Stimulated activated effector memory CD8-positive, alpha-beta T cell treated with anti-CD3 and anti-CD28 coated beads, Interleukin-12 subunit alpha, Interleukin-12 subunit beta, amount 100 ng/mL, for 72 hours (primary cell): Measurements from ENCODE around the gene GTPBP2.
A peak's percentile ranks its signal among the peaks of the same experiment; 100 is the strongest.
"Not testable (repeated sequence)": the region's sequence is repeated elsewhere in the genome, so short reads cannot be mapped to it uniquely, and the experiment has no call there.

Experiments
- ATAC-seq: fragments of 150-1000 bp; cut with Tn5 transposase; 2 replicates; pipeline ENCODE4 v1.10.0; 2021
- DNase-seq, 2 donors: peaks; one replicate each; pipeline ENCODE4 v3.0.0; 2021 to 2022; ENCODE audit warnings: low spot score in 2 of 2
- H3K27ac Mint-ChIP-seq: one replicate; pipeline ENCODE4 v1.8.0; 2022; ENCODE audit warnings: mild to moderate bottlenecking, mixed read lengths
- H3K36me3 Mint-ChIP-seq: one replicate; pipeline ENCODE4 v1.8.0; 2022; ENCODE audit warnings: mild to moderate bottlenecking, mixed read lengths
- H3K4me1 Mint-ChIP-seq: one replicate; pipeline ENCODE4 v1.8.0; 2022; ENCODE audit warnings: mixed read lengths
- H3K4me3 Mint-ChIP-seq: one replicate; pipeline ENCODE4 v1.8.0; 2022; ENCODE audit warnings: mild to moderate bottlenecking, mixed read lengths
- H3K9me3 Mint-ChIP-seq: one replicate; pipeline ENCODE4 v1.8.0; 2022; ENCODE audit warnings: mixed read lengths

GTPBP2 gene

GRCh38 chr6:43621078-43621835, 7.8 kb downstream of the GTPBP2 start:
- Mint-ChIP-seq H3K4me3 (no peak overlapping the region), H3K4me1 (peaks cover 8% of the 10 kb centered on the region), H3K36me3 (peaks cover 95% of the 10 kb centered on the region), H3K27ac (no peak overlapping the region), H3K9me3 (no peaks in the 10 kb centered on the region)
- ATAC-seq (peak; percentile 5), DNase-seq (no peak)

- no peak overlapping the region for H3K4me3 Mint-ChIP-seq
- ATAC-seq (no peak), DNase-seq (no peak)
- no peaks in the 10 kb centered on the region for H3K4me1 Mint-ChIP-seq
- no peaks in the 10 kb centered on the region for H3K9me3 Mint-ChIP-seq
- H3K36me3 Mint-ChIP-seq: peaks cover 94% of the 10 kb centered on the region
- no peak overlapping the region for H3K27ac Mint-ChIP-seq
These were observed 12.2 kb downstream of the GTPBP2 start for GRCh38 chr6:43616725-43617472.

GRCh38 chr6:43614396-43614730, 14.7 kb downstream of the GTPBP2 start:
- H3K4me3 Mint-ChIP-seq: no peak overlapping the region
- DNase-seq (no peak), ATAC-seq (no peak)
- no peak overlapping the region for H3K27ac Mint-ChIP-seq
- no peaks in the 10 kb centered on the region for H3K4me1 Mint-ChIP-seq
- peaks cover 99% of the 10 kb centered on the region for H3K36me3 Mint-ChIP-seq
- H3K9me3 Mint-ChIP-seq: no peaks in the 10 kb centered on the region

- no peak overlapping the region for H3K4me3 Mint-ChIP-seq
- ATAC-seq: no peak
- DNase-seq: no peak
- H3K36me3 Mint-ChIP-seq: peaks cover 99% of the 10 kb centered on the region
- no peaks in the 10 kb centered on the region for H3K9me3 Mint-ChIP-seq
- no peak overlapping the region for H3K27ac Mint-ChIP-seq
- H3K4me1 Mint-ChIP-seq: no peaks in the 10 kb centered on the region
These were observed 15.2 kb downstream of the GTPBP2 start for GRCh38 chr6:43613721-43614395.

- Mint-ChIP-seq H3K4me3 (no peak overlapping the region), H3K27ac (peak overlapping the region; percentile 38), H3K9me3 (no peaks in the 10 kb centered on the region), H3K4me1 (peaks cover 5% of the 10 kb centered on the region), H3K36me3 (peaks cover 95% of the 10 kb centered on the region)
- DNase-seq: no peak
- no peak for ATAC-seq
These were observed 18.6 kb downstream of the GTPBP2 start for GRCh38 chr6:43610431-43610830.

GRCh38 chr6:43609402-43609801, 19.7 kb downstream of the GTPBP2 start:
- DNase-seq (no peak), ATAC-seq (no peak)
- no peak overlapping the region for H3K4me3 Mint-ChIP-seq
- H3K4me1 Mint-ChIP-seq: peaks cover 5% of the 10 kb centered on the region
- no peaks in the 10 kb centered on the region for H3K9me3 Mint-ChIP-seq
- H3K27ac Mint-ChIP-seq: no peak overlapping the region
- H3K36me3 Mint-ChIP-seq: peaks cover 95% of the 10 kb centered on the region

GRCh38 chr6:43608807-43609206, 20.3 kb downstream of the GTPBP2 start:
- peaks cover 5% of the 10 kb centered on the region for H3K4me1 Mint-ChIP-seq
- no peak for DNase-seq
- no peak overlapping the region for H3K27ac Mint-ChIP-seq

GRCh38 chr6:43608310-43608763, 20.7 kb downstream of the GTPBP2 start:
- no peak for ATAC-seq
- H3K4me1 Mint-ChIP-seq: peaks cover 5% of the 10 kb centered on the region
- peak; percentile 34 to 74 for DNase-seq
- H3K9me3 Mint-ChIP-seq: no peaks in the 10 kb centered on the region
- no peak overlapping the region for H3K27ac Mint-ChIP-seq
- H3K4me3 Mint-ChIP-seq: no peak overlapping the region
- H3K36me3 Mint-ChIP-seq: peaks cover 95% of the 10 kb centered on the region

More at GRCh38 chr6:43608807-43609206, 20.3 kb downstream of the GTPBP2 start:
- no peak for ATAC-seq
- H3K36me3 Mint-ChIP-seq: peaks cover 95% of the 10 kb centered on the region
- no peaks in the 10 kb centered on the region for H3K9me3 Mint-ChIP-seq
- no peak overlapping the region for H3K4me3 Mint-ChIP-seq

- DNase-seq (no peak), ATAC-seq (no peak)
- Mint-ChIP-seq H3K9me3 (no peaks in the 10 kb centered on the region), H3K27ac (no peak overlapping the region), H3K4me3 (no peak overlapping the region), H3K36me3 (peaks cover 95% of the 10 kb centered on the region), H3K4me1 (peaks cover 5% of the 10 kb centered on the region)
These were observed 23.0 kb downstream of the GTPBP2 start for GRCh38 chr6:43606019-43606418.

GRCh38 chr6:43604174-43604573, 24.9 kb downstream of the GTPBP2 start:
- no peak overlapping the region for H3K27ac Mint-ChIP-seq
- H3K36me3 Mint-ChIP-seq: peaks cover 95% of the 10 kb centered on the region
- no peaks in the 10 kb centered on the region for H3K9me3 Mint-ChIP-seq
- ATAC-seq (no peak), DNase-seq (no peak)
- peaks cover 5% of the 10 kb centered on the region for H3K4me1 Mint-ChIP-seq
- no peak overlapping the region for H3K4me3 Mint-ChIP-seq

- H3K9me3 Mint-ChIP-seq: no peaks in the 10 kb centered on the region
- no peak overlapping the region for H3K4me3 Mint-ChIP-seq
- ATAC-seq (no peak), DNase-seq (no peak)
- H3K27ac Mint-ChIP-seq: no peak overlapping the region
- no peaks in the 10 kb centered on the region for H3K4me1 Mint-ChIP-seq
- H3K36me3 Mint-ChIP-seq: peaks cover 96% of the 10 kb centered on the region
These were observed 28.5 kb downstream of the GTPBP2 start for GRCh38 chr6:43600595-43600994.

- Mint-ChIP-seq H3K9me3 (no peaks in the 10 kb centered on the region), H3K4me1 (no peaks in the 10 kb centered on the region), H3K27ac (no peak overlapping the region), H3K4me3 (no peak overlapping the region), H3K36me3 (peaks cover 92% of the 10 kb centered on the region)
- no peak for ATAC-seq
- DNase-seq: no peak
These were observed 35.1 kb downstream of the GTPBP2 start for GRCh38 chr6:43593938-43594337.

- H3K9me3 Mint-ChIP-seq, H3K4me1 Mint-ChIP-seq, DNase-seq, H3K27ac Mint-ChIP-seq, ATAC-seq, H3K4me3 Mint-ChIP-seq: not testable (repeated sequence)
- peaks cover 98% of the 10 kb centered on the region for H3K36me3 Mint-ChIP-seq
These were observed 39.5 kb downstream of the GTPBP2 start for GRCh38 chr6:43589564-43589963.

GRCh38 chr6:43588194-43588593, 40.9 kb downstream of the GTPBP2 start:
- Mint-ChIP-seq H3K9me3 (no peaks in the 10 kb centered on the region), H3K4me1 (peaks cover 21% of the 10 kb centered on the region), H3K4me3 (no peak overlapping the region), H3K36me3 (peaks cover 98% of the 10 kb centered on the region), H3K27ac (no peak overlapping the region)
- DNase-seq: no peak
- ATAC-seq: no peak

GRCh38 chr6:43584892-43585570, 44.0 kb downstream of the GTPBP2 start:
- ATAC-seq: peak; percentile 77

More at GRCh38 chr6:43584892-43585570, 44.0 kb downstream of the GTPBP2 start:
- Mint-ChIP-seq H3K36me3 (peaks cover 79% of the 10 kb centered on the region), H3K4me3 (no peak overlapping the region), H3K9me3 (no peaks in the 10 kb centered on the region), H3K27ac (peak overlapping the region; percentile 56), H3K4me1 (peaks cover 21% of the 10 kb centered on the region)
- DNase-seq: no peak
